Panc1 (cell line): ENCODE results near the gene SH3BGR.

Experiments used
- POLR2AphosphoS5 ChIP-seq: IDR thresholded peaks from 2 replicates; pipeline ENCODE4 v1.6.1; 2012; ENCODE audit warnings: mild to moderate bottlenecking, low read depth, low read length, moderate library complexity
- REST ChIP-seq, 2 experiments: IDR thresholded peaks; 2 replicates each; pipeline ENCODE4 v1.6.1; 2011 to 2012; ENCODE audit warnings: low read depth in 2 of 2, control low read depth in 1 of 2, low read length in 1 of 2, mild to moderate bottlenecking in 1 of 2, moderate library complexity in 1 of 2; ENCODE audit not compliant: insufficient read depth in 1 of 2
- SIN3A ChIP-seq: IDR thresholded peaks from 2 replicates; pipeline ENCODE4 v1.6.1; 2012; ENCODE audit warnings: low read depth, mild to moderate bottlenecking, low read length, moderate library complexity, borderline replicate concordance; ENCODE audit not compliant: insufficient read depth
- TCF7L2 ChIP-seq: IDR thresholded peaks from 2 replicates; pipeline ENCODE4 v1.6.1; 2011; ENCODE audit warnings: mild to moderate bottlenecking, low read depth, low read length, inconsistent platforms
- TF ChIP-seq, protein P1 (sequence below): fragments of 450-650 bp; IDR thresholded peaks from 2 replicates; pipeline ENCODE4 v1.5.1; 2017; ENCODE audit warnings: mild to moderate bottlenecking

- TF ChIP-seq, protein P1, sequence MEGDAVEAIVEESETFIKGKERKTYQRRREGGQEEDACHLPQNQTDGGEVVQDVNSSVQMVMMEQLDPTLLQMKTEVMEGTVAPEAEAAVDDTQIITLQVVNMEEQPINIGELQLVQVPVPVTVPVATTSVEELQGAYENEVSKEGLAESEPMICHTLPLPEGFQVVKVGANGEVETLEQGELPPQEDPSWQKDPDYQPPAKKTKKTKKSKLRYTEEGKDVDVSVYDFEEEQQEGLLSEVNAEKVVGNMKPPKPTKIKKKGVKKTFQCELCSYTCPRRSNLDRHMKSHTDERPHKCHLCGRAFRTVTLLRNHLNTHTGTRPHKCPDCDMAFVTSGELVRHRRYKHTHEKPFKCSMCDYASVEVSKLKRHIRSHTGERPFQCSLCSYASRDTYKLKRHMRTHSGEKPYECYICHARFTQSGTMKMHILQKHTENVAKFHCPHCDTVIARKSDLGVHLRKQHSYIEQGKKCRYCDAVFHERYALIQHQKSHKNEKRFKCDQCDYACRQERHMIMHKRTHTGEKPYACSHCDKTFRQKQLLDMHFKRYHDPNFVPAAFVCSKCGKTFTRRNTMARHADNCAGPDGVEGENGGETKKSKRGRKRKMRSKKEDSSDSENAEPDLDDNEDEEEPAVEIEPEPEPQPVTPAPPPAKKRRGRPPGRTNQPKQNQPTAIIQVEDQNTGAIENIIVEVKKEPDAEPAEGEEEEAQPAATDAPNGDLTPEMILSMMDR, result no peak
- TF ChIP-seq TCF7L2, result no peak
- TF ChIP-seq SIN3A, result no peak
- no peak for TF ChIP-seq POLR2AphosphoS5
- TF ChIP-seq REST (IDR thresholded peaks at IDR 0.05; ENCODE audit: insufficient read depth in 1 of 2, low read depth in 2 of 2, low read length in 1 of 2), result no peak
Observed at GRCh38 chr21:39466584-39466983, 14.8 kb downstream of the SH3BGR start.
